Kidney (tissue), 14 donors: ENCODE measurements around the gene CAMTA1. TPM values are rescaled to one million over a fixed set of nuclear protein-coding genes. Genes with fewer than 3 reads are reported as not detected.

Experiments used
- DNase-seq, 5 donors: peaks; one replicate each; pipeline ENCODE4 v3.0.0-alpha.2; 2013 to 2020
- FAIRE-seq: peaks from 2 replicates; lab custom pipeline; 2012; peaks lifted over from hg19 to GRCh38; lab: Jason Lieb, UNC
- H3K27ac ChIP-seq, 2 donors: one replicate each; pipeline ENCODE4 v1.7.0; 2013; ENCODE audit warnings: low read depth in 2 of 2, low read length in 2 of 2, inconsistent platforms in 1 of 2
- H3K27me3 ChIP-seq: one replicate; pipeline ENCODE4 v1.7.1; 2013; ENCODE audit warnings: low read length, inconsistent platforms; ENCODE audit not compliant: control insufficient read depth, insufficient read depth
- H3K36me3 ChIP-seq, 3 donors: one replicate each; pipeline versions ENCODE4 v1.7.0 to v1.7.1; 2013; ENCODE audit warnings: low read length in 3 of 3, control low read depth in 1 of 3, inconsistent platforms in 1 of 3; ENCODE audit not compliant: insufficient read depth in 3 of 3, control insufficient read depth in 2 of 3
- H3K4me1 ChIP-seq, 3 donors: one replicate each; pipeline versions ENCODE4 v1.7.0 to v1.7.1; 2013; ENCODE audit warnings: low read length in 3 of 3, inconsistent platforms in 1 of 3, low read depth in 1 of 3; ENCODE audit not compliant: control insufficient read depth in 2 of 3, insufficient read depth in 2 of 3
- H3K4me3 ChIP-seq, 3 donors: one replicate each; pipeline versions ENCODE4 v1.7.0 to v1.8.1; 2013; ENCODE audit warnings: low read length in 3 of 3, control low read depth in 1 of 3, inconsistent platforms in 1 of 3
- H3K9ac ChIP-seq, 3 donors: one replicate each; pipeline versions ENCODE4 v1.7.0 to v1.7.1; 2013; ENCODE audit warnings: low read length in 3 of 3, control low read depth in 1 of 3, inconsistent platforms in 1 of 3
- H3K9me3 ChIP-seq, 3 donors: one replicate each; pipeline versions ENCODE4 v1.7.0 to v1.7.1; 2013; ENCODE audit warnings: low read length in 3 of 3, control low read depth in 1 of 3, inconsistent platforms in 1 of 3; ENCODE audit not compliant: control insufficient read depth in 2 of 3, insufficient read depth in 1 of 3
- intact Hi-C: fragments of 100-400 bp; cut with DNase I; formaldehyde crosslinking; loops from one replicate; pipeline ENCODE4 v1.11.1; 2022
- polyA plus RNA-seq: library from polyadenylated mRNA; stranded (reverse); fragments of 350-450 nt; fragmentation: Illumina TruSeq; extraction: RNeasy Lipid Tissue Mini Kit (QIAGEN cat#74804); gene quantifications from one replicate; pipeline ENCODE4 v1.2.3, GENCODE V29; 2014; ENCODE audit warnings: low read depth, low replicate concordance; ENCODE audit not compliant: insufficient read depth
- total RNA-seq: library from RNA; stranded (reverse); fragmentation: NEBNext Ultra II Directional; extraction: Animal tissue kit (Norgen Biotek cat#: 25700); gene quantifications from one replicate; pipeline ENCODE4 v1.2.1, GENCODE V29; 2021
- TF ChIP-seq, protein P1 (sequence below): IDR thresholded peaks from 3 replicates; pipeline ENCODE4 v1.5.1; 2012; ENCODE audit warnings: mild to moderate bottlenecking, moderate library complexity, borderline replicate concordance; ENCODE audit not compliant: insufficient read depth; ENCODE audit errors: extremely low read depth
- donor health status: control.
- donor health status: control.
- donor health status: control.
- donor health status: control.
- donor health status: control.
- donor health status: DM: yes; HTN: yes; CAD: no.
- donor health status: Normal renal cell carcinoma (clear cell type).

Gene CAMTA1
- total and polyA plus RNA-seq, 2 donors from 2014 or later, result 79.0 to 170 TPM

DNA sequence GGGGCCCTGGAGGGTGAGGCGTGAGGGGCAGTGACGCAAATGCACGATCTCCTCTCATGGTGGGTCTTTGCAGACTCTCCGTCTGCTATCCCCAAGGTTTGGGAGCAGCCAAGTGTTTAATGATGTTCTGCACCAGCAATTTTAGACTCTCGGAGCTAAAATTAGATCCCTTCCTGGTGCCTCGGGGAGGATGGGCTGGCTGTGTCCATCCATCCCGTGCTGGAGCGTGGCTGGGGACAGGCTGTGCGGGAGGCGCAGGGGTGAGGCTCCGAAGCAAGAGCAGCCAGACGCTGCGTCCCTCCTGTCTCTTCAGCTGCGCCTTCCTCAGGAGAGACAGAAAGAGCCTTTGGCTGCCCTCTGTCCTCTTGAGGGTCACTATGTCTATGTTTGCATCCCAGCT is 387.6 kb downstream of the CAMTA1 start:
- Histone ChIP-seq H3K36me3 (no peaks in the 10 kb centered on the region), H3K27me3 (no peaks in the 10 kb centered on the region), H3K27ac (no peak overlapping the region), H3K9me3 (no peaks in the 10 kb centered on the region), H3K9ac (no peak overlapping the region), H3K4me1 (no peaks in the 10 kb centered on the region), H3K4me3 (no peak overlapping the region)
- FAIRE-seq (no peak), DNase-seq (peak in 4 of 5 donors; percentile 74 to 85 (median 80))
- TF ChIP-seq, protein P1, sequence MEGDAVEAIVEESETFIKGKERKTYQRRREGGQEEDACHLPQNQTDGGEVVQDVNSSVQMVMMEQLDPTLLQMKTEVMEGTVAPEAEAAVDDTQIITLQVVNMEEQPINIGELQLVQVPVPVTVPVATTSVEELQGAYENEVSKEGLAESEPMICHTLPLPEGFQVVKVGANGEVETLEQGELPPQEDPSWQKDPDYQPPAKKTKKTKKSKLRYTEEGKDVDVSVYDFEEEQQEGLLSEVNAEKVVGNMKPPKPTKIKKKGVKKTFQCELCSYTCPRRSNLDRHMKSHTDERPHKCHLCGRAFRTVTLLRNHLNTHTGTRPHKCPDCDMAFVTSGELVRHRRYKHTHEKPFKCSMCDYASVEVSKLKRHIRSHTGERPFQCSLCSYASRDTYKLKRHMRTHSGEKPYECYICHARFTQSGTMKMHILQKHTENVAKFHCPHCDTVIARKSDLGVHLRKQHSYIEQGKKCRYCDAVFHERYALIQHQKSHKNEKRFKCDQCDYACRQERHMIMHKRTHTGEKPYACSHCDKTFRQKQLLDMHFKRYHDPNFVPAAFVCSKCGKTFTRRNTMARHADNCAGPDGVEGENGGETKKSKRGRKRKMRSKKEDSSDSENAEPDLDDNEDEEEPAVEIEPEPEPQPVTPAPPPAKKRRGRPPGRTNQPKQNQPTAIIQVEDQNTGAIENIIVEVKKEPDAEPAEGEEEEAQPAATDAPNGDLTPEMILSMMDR, result no peak
- intact Hi-C loops, result no loop called here

DNA sequence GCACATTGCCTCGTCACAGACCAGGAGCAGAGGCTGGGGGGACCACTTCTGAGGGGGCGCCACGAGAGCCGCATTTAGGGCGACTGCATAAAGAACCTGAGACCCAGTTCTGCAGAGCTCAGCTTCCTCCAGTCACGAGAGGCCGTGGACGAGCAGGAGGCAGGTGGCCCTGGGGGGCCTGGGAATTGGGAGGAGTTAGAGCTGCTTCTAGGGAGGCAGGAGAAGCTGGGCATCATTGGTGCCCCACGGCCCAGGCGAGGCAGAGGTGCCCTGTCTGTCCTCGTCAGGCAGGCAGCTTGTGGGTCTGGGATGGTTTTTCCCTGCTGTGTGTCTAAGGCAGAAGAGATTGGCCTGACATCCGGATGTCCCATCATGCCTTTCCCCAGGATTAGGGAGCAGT is 389.3 kb downstream of the CAMTA1 start:
- FAIRE-seq, result no peak
- TF ChIP-seq, protein P1, result no peak
- DNase-seq, result no peak
- H3K27ac ChIP-seq, result no peak overlapping the region
- no peak overlapping the region for H3K9ac ChIP-seq
- no peak overlapping the region for H3K4me3 ChIP-seq
- H3K4me1 ChIP-seq, result no peaks in the 10 kb centered on the region
- intact Hi-C loops, result no loop called here
- H3K36me3 ChIP-seq, result no peaks in the 10 kb centered on the region
- H3K9me3 ChIP-seq, result no peaks in the 10 kb centered on the region
- H3K27me3 ChIP-seq, result no peaks in the 10 kb centered on the region

DNA sequence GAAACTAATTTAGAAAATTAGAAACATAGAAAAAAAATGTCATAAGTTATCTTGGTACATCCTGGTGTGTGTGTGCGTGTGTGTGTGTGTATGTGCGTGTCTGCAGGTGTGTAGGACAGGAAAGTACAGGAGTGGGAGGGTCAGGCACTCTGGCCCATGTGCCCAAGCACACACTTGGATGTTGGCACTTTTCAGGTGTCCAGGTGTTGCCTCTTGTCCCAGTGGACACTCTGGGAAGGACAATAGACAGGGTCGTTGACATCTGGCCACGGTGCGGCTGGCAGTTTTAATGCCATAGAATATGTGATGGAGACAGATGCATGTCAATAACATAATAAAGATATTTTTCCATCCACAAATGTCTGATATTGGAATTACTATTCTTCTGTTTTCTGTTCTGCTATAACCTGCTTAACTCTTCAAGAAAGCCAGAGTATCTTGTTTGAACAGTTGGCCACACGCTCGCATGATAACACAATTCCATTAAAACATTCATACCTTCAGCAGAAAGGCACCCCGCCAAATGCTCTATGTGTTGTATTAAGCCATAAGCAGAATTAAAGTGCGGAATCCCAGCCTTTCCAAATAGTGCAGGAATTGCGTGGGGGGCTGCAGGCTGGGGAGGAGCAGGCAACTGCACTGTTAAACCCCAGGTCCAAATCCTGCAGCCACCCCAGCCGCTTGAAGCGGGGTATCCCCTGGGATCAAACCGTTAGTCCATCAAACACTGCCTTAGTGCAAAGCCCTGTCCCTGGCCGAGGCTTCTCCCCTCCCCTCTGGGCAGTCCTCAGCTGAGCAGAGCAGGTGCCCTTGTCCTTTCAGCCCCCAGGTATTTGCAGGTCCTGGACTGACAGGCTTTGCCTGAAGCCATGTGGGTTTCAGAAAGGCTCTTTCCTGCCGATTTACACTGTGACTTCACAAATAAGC is 390.0 kb downstream of the CAMTA1 start:
- no peak overlapping the region for H3K27ac ChIP-seq
- intact Hi-C loops, result no loop called here
- TF ChIP-seq, protein P1, result no peak
- H3K9ac ChIP-seq, result no peak overlapping the region
- H3K27me3 ChIP-seq, result no peaks in the 10 kb centered on the region
- H3K36me3 ChIP-seq, result no peaks in the 10 kb centered on the region
- DNase-seq (no peak), FAIRE-seq (no peak)
- H3K4me1 ChIP-seq, result no peaks in the 10 kb centered on the region
- H3K4me3 ChIP-seq, result no peak overlapping the region
- no peaks in the 10 kb centered on the region for H3K9me3 ChIP-seq
